ENCODE data around the gene MSH3. TPM values are rescaled to one million over a fixed set of nuclear protein-coding genes. Genes with fewer than 3 reads are reported as not detected.
"Not testable (repeated sequence)": the region's sequence is repeated elsewhere in the genome, so short reads cannot be mapped to it uniquely, and the experiment has no call there.

The MSH3 gene
- total and polyA plus RNA-seq, 12 donors: 2.6 to 15.1 (median 11.6) TPM

DNA sequence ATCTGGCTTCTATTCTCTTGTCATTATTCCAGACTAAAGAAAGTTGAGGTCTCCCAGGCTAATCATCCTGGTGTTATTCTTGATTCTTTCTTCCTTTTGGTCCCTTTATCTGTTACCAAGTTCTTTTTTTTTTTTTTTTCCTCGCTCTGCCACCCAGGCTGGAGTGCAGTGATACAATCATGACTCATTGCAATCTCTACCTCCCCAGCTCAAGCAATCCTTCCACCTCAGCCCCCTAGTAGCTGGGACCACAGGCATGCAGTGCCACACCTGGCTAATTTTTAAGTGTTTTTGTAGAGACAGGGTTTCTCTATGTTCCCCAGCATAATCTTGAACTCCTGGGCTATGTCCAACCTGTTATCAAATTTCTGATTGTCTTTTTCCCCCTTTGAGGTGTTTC lies 126.9 kb downstream of the MSH3 start:
- no peaks in the 10 kb centered on the region for H3K9me3 ChIP-seq
- peaks cover 0 to 59% (median 11%) of the 10 kb centered on the region in 9 donors for H3K36me3 ChIP-seq
- no peak for ATAC-seq
- TF ChIP-seq, protein P1, sequence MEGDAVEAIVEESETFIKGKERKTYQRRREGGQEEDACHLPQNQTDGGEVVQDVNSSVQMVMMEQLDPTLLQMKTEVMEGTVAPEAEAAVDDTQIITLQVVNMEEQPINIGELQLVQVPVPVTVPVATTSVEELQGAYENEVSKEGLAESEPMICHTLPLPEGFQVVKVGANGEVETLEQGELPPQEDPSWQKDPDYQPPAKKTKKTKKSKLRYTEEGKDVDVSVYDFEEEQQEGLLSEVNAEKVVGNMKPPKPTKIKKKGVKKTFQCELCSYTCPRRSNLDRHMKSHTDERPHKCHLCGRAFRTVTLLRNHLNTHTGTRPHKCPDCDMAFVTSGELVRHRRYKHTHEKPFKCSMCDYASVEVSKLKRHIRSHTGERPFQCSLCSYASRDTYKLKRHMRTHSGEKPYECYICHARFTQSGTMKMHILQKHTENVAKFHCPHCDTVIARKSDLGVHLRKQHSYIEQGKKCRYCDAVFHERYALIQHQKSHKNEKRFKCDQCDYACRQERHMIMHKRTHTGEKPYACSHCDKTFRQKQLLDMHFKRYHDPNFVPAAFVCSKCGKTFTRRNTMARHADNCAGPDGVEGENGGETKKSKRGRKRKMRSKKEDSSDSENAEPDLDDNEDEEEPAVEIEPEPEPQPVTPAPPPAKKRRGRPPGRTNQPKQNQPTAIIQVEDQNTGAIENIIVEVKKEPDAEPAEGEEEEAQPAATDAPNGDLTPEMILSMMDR (IDR thresholded peaks at IDR 0.05): no peak
- no peaks in the 10 kb centered on the region for H3K27me3 ChIP-seq
- WGBS, 2 donors: 88 to 92% methylated on average over 1 of the region's 1 CpG
- no peaks in the 10 kb centered on the region for H3K4me1 ChIP-seq
- intact Hi-C loops (cut with DNase I): no loop called here
- H3K4me3 ChIP-seq: no peak overlapping the region
- H3K27ac ChIP-seq: no peak overlapping the region
- no peak for DNase-seq

DNA sequence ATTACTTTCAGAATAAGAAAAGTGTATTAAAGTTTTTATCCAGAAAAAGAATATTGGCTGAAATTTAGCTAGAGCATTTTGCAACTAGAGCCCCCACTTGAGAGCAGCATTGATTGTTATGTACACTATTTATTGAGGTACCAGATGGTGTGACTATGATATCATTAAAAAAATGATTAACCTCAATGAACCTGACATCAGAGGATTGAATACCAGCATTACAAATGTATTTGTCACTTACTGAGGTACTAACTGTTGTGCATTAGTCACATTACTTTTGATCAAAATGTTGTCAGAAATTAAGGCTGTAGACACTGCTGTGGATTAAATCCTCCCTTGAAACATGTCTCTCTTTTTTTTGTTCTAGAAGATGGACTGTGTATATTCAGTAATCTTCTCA lies 128.2 kb downstream of the MSH3 start:
- no peak for ATAC-seq
- intact Hi-C loops (cut with DNase I): no loop called here
- Histone ChIP-seq H3K4me3 (no peak overlapping the region), H3K4me1 (no peaks in the 10 kb centered on the region), H3K36me3 (peaks cover 0 to 60% (median 14%) of the 10 kb centered on the region in 9 donors), H3K27me3 (no peaks in the 10 kb centered on the region), H3K27ac (no peak overlapping the region), H3K9me3 (no peaks in the 10 kb centered on the region)
- TF ChIP-seq, protein P1 (IDR thresholded peaks at IDR 0.05): no peak
- DNase-seq: no peak

DNA sequence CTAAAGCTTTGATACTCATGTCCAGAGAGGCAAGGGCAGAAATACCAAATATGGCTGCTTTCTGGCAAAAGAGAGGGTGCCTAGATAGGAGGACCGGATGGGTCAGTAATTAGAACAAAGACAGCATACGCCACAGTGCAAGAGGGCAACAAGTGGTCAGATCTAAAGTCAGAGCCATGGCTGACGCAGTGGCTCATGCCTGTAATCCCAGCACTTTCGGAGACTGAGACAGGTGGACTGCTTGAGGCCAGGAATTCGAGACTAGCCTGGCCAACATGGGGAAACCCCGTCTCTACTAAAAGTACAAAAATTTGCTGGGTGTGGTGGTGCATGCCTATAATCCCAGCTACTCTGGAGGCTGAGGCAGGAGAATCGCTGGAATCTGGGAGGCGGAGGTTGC lies 129.3 kb downstream of the MSH3 start:
- H3K36me3 ChIP-seq: peaks cover 0 to 68% (median 22%) of the 10 kb centered on the region in 9 donors
- H3K27me3 ChIP-seq; intact Hi-C loops (cut with DNase I); H3K4me1 ChIP-seq; DNase-seq; H3K4me3 ChIP-seq; ATAC-seq; H3K9me3 ChIP-seq; H3K27ac ChIP-seq: not testable (repeated sequence)
- WGBS, 2 donors: 95 to 98% methylated on average over 8 of the region's 8 CpGs

DNA sequence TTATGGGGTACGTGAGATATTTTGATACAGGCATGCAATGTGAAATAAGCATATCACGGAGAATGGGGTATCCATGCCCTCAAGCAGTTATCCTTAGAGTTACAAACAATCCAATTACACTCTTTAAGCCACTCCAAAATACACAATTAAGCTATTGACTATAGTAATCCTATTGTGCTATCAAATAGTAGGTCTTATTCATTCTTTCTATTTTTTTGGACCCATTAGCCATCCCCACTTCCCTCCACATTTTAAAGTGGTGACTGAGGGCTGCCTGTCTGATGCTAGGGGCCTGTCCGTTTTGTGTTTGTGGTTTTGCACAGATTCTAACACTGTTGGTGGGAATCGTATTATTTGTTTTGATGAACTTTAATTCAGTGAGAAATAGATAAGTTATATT lies 130.0 kb downstream of the MSH3 start:
- DNase-seq: no peak
- peaks cover 0 to 68% (median 21%) of the 10 kb centered on the region in 9 donors for H3K36me3 ChIP-seq
- intact Hi-C loops (cut with DNase I): no loop called here
- no peak overlapping the region for H3K27ac ChIP-seq
- 96 to 97% methylated on average over 4 of the region's 4 CpGs for WGBS, 2 donors
- TF ChIP-seq, protein P1 (IDR thresholded peaks at IDR 0.05): no peak
- no peaks in the 10 kb centered on the region for H3K9me3 ChIP-seq
- H3K4me3 ChIP-seq: no peak overlapping the region
- no peak for ATAC-seq
- H3K27me3 ChIP-seq: no peaks in the 10 kb centered on the region
- H3K4me1 ChIP-seq: no peaks in the 10 kb centered on the region

DNA sequence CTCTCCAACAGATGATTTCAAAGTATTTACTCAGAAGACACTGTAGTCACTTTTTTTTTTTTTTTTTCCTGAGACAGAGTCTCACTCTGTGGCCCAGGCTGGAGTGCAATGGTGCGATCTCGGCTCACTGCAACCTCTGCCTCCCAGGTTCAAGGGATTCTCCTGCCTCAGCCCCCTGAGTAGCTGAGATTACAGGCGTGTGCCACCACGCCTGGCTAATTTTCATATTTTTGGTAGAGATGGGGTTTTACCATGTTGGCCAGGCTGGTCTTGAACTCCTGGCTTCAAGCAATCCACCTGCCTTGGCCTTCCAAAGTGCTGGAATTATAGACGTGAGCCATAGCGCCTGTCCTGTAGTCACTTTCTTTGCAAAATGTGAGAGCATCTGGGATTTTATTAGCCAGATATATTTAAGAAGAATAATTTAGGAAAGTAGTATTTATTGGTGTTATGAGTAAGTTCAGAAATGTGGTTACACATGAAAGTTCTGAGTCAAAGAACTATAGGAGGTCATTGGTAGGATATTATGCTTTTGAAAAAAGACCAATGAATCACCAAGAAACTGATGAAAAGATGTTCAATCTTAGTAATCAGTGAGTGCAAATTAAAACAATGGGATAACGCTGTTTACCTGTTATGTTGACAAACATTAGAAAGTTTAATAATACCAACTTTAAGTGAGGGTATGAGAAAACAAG lies 135.0 kb downstream of the MSH3 start:
- H3K4me3 ChIP-seq; ATAC-seq; H3K27ac ChIP-seq; H3K27me3 ChIP-seq; DNase-seq; H3K4me1 ChIP-seq; H3K9me3 ChIP-seq; intact Hi-C loops (cut with DNase I): not testable (repeated sequence)
- peaks cover 0 to 77% (median 20%) of the 10 kb centered on the region in 9 donors for H3K36me3 ChIP-seq
- 97 to 98% methylated on average over 7 of the region's 7 CpGs for WGBS, 2 donors

Measured in heart right ventricle (tissue), 16 donors.